HepG2 (cell line): Measurements from ENCODE around the gene PLEKHA8.

Source experiments
- EZH2 ChIP-seq: conservative IDR thresholded peaks from 2 replicates; pipeline ENCODE4 v1.6.1; 2012; ENCODE audit warnings: mild to moderate bottlenecking, low read depth, low read length, moderate library complexity
- KAT8 ChIP-seq: IDR thresholded peaks from 2 replicates; pipeline ENCODE4 v1.6.1; 2016; ENCODE audit warnings: missing genetic modification reagents, missing compliant biosample characterization
- KLF16 ChIP-seq, 2 experiments: sonication (generic) in 1 of 2; formaldehyde crosslinking in 1 of 2; IDR thresholded peaks; 2 replicates each; pipeline versions ENCODE4 v1.6.1 to v1.8.0; 2016 to 2023; ENCODE audit warnings: missing genetic modification reagents in 2 of 2, missing compliant biosample characterization in 1 of 2
- POLR2G ChIP-seq: fragments of 200-400 bp; formaldehyde crosslinking; IDR thresholded peaks from 2 replicates; pipeline ENCODE4 v1.6.1; 2018; ENCODE audit warnings: mild to moderate bottlenecking, low read depth, low read length, moderate library complexity
- SP1 ChIP-seq, 2 experiments: fragments of 450-650 bp in 1 of 2; sonication (generic) in 1 of 2; formaldehyde crosslinking in 1 of 2; IDR thresholded peaks; 2 replicates each; pipeline versions ENCODE4 v1.4.0 to v1.6.1; 2016 to 2020; ENCODE audit warnings: missing genetic modification reagents in 1 of 2
- ZNF670 ChIP-seq: sonication (generic); formaldehyde crosslinking; IDR thresholded peaks from 2 replicates; pipeline ENCODE4 v1.8.0; 2022; ENCODE audit warnings: mild to moderate bottlenecking, missing genetic modification reagents, borderline replicate concordance
- ZSCAN30 ChIP-seq: sonication (generic); formaldehyde crosslinking; IDR thresholded peaks from 2 replicates; pipeline ENCODE4 v1.5.0; 2020; ENCODE audit warnings: mild to moderate bottlenecking, missing genetic modification reagents
- TF ChIP-seq, protein P1 (sequence below): IDR thresholded peaks from 2 replicates; pipeline ENCODE4 v1.6.1; 2012; ENCODE audit warnings: inconsistent platforms
- TF ChIP-seq, protein P2 (sequence below): sonication (generic); formaldehyde crosslinking; IDR thresholded peaks from 2 replicates; pipeline ENCODE4 v1.5.0; 2020; ENCODE audit warnings: mild to moderate bottlenecking, missing genetic modification reagents, moderate library complexity

DNA sequence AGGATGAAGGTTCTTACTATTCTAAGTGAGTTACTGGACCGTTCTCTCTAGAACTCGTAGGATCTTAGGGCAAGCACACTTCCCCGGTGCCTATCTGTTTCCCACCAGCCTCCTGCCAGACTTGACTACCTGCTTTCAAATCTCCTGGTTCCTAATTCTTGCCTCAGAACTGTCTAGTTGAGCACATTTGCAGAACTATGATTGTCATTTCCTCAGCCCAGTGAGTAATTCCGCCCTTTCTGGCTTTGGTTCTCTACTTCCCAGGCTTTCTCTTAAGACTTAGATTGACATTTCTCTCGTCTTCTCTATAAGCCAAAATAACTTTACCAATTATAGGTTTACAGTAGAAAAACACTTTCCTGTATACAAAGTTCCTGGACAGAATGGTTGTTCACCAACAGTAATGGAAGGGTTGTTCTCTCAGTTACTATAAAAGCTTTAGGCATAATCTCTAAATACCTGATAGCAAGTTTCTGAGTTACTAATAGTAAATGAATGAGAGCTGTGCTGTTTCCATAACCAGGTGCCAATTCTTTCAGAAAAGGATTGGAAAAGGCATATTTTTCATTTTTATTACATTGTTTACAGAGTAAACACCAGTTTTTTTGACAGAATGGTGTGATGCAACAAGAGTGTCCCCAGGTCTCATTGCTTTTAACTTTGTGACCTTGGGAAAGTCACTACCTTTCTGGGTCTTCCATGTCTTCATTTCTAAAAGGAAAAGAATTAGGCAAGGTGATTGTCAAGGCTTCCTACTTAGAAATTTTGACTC, 41.1 kb downstream of the PLEKHA8 start:
- TF ChIP-seq, protein P1, sequence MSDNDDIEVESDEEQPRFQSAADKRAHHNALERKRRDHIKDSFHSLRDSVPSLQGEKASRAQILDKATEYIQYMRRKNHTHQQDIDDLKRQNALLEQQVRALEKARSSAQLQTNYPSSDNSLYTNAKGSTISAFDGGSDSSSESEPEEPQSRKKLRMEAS, result no peak
- TF ChIP-seq, protein P2, sequence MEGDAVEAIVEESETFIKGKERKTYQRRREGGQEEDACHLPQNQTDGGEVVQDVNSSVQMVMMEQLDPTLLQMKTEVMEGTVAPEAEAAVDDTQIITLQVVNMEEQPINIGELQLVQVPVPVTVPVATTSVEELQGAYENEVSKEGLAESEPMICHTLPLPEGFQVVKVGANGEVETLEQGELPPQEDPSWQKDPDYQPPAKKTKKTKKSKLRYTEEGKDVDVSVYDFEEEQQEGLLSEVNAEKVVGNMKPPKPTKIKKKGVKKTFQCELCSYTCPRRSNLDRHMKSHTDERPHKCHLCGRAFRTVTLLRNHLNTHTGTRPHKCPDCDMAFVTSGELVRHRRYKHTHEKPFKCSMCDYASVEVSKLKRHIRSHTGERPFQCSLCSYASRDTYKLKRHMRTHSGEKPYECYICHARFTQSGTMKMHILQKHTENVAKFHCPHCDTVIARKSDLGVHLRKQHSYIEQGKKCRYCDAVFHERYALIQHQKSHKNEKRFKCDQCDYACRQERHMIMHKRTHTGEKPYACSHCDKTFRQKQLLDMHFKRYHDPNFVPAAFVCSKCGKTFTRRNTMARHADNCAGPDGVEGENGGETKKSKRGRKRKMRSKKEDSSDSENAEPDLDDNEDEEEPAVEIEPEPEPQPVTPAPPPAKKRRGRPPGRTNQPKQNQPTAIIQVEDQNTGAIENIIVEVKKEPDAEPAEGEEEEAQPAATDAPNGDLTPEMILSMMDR (CRISPR knock-in tag), result no peak
- TF ChIP-seq ZSCAN30 (CRISPR knock-in tag), result no peak
- TF ChIP-seq SP1 (IDR thresholded peaks at IDR 0.05), result no peak
- no peak for TF ChIP-seq SP1 (CRISPR knock-in tag; IDR thresholded peaks at IDR 0.05)
- TF ChIP-seq EZH2, result no peak
- no peak for TF ChIP-seq KAT8 (CRISPR knock-in tag)
- no peak for TF ChIP-seq KLF16 (CRISPR knock-in tag; IDR thresholded peaks at IDR 0.05)
- TF ChIP-seq ZNF670 (CRISPR knock-in tag), result no peak
- TF ChIP-seq POLR2G, result no peak
